ENCODE results near the gene METTL1.
"Not testable (repeated sequence)": the region's sequence is repeated elsewhere in the genome, so short reads cannot be mapped to it uniquely, and the experiment has no call there.

METTL1 gene

DNA sequence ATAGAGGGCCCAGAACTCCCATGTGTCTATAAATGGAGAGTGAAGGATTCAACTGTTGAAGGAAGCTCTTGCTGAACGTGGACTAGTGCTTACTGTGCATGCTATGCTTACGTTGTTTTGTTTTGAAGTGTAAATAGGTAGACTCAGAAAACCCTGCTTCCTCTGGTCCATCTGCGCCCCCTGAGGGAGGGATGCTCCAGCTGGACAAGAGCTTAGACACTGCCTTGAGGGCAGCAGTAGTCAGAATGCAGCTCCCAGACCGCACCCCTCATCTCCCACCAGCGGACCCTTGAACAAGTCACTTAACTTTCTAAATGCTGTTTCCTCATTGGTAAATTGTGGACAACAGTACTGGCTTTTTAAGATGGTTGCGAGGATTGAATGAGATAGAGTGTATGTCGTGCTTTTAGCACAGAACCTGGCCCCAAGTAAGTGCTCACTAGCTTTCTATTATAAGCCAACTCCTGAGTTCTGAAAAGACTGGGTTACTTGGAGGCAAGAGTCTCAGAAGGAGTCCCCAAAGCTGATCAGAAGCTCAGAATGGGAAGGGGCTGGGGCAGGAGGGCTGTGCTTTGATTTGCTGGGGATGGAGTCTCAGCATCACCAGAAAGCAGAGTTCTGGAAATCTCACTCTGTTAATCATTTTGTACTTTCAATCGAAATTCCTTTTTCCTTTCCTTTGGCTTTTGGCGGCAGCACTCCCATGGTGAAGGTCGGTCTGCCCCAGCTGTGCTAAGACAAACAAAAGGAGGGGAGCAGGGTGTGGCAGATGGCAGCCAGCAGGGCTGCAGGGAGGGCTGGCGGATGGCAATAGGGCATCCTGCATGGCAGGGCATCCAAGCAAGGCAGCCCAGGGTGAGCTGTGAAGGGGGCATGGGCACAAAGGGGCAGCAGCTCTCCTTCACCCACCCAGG, 48.9 kb downstream of the METTL1 start:
- DNase-seq (ENCODE audit: low read depth), result no peak

DNA sequence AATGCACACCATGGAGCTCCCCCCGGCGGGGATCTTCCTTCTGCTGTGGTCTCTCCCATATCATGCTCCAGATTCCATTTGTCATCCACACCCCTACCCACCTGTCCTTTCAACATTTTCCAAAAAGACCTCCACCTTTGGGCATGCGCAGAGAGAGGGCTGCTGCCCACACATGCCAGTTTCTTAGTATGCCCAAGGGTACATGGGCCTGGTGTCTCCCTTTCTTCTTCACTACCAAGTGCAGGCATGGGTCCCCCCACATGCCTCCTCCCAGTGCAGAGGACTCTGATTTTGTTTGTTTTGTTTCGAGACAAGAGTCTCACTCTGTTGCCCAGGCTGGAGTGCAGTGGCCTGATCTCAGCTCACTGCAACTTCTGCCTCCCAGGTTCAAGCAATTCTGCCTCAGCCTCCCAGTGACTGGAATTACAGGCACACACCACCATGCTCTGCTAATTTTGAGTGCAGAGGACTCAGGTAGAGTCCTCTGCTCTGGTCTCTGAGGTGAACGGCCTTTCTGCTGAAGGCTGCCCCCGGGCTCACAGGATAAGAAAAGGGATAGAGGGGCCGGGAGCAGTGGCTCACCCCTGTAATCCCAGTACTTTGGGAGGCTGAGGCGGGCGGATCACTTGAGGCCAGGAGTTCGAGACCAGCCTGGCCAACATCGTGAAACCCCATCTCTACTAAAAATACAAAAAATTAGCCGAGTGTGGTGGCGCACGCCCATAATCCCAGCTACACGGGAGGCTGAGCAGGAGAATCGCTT, 49.9 kb downstream of the METTL1 start:
- not testable (repeated sequence) for DNase-seq (ENCODE audit: low read depth)

DNA sequence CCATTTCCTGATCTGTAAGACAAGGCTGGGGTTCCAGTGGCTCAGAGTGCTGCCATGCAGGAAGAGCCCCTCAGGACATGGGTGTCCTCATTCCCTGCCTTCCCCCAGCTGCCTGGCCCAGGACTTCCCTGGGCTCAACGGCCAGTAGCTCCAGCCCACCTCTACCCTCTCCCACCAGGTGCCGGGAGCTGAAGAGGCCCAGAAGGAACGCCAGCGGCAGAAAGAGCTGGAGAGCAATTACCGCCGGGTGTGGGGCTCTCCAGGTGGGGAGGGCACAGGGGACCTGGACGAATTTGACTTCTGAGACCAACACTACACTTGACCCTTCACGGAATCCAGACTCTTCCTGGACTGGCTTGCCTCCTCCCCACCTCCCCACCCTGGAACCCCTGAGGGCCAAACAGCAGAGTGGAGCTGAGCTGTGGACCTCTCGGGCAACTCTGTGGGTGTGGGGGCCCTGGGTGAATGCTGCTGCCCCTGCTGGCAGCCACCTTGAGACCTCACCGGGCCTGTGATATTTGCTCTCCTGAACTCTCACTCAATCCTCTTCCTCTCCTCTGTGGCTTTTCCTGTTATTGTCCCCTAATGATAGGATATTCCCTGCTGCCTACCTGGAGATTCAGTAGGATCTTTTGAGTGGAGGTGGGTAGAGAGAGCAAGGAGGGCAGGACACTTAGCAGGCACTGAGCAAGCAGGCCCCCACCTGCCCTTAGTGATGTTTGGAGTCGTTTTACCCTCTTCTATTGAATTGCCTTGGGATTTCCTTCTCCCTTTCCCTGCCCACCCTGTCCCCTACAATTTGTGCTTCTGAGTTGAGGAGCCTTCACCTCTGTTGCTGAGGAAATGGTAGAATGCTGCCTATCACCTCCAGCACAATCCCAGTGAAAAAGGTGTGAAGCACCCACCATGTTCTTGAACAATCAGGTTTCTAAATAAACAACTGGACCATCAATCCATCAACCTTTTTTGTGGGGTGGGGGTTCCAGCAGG, 51.0 kb downstream of the METTL1 start:
- no peak for DNase-seq (ENCODE audit: low read depth)

DNA sequence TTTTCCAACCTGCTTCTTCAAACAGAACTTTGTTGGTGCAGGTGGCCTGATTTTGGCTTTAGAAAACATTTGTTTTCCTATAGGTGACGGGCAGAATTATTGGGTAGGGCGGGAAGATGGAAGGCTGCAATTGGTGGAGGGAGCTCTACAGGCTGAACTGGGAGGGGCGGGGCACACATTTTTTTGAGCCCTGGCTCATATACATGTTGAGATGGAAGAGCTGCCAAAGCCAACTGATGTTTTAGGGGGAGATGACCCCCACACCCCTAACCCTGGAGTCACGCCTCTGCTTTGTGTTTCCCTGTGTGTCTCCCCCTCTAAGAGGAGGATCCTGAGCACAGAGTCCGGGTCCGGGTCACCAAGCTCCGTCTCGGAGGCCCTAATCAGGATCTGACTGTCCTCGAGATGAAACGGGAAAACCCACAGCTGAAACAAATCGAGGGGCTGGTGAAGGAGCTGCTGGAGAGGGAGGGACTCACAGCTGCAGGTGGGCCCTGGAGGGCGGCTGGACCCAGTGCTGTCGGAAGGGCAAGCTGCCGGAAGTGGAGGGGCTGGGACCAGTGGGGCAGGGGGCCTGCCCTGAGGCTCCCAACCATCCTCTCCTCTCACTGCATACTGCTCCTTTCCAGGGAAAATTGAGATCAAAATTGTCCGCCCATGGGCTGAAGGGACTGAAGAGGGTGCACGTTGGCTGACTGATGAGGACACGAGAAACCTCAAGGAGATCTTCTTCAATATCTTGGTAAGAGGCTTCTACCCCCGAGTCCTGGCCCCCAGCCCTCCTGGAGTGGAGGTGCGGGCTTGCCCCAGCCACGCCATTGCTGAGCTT, 51.9 kb downstream of the METTL1 start:
- DNase-seq (ENCODE audit: low read depth), result no peak

DNA sequence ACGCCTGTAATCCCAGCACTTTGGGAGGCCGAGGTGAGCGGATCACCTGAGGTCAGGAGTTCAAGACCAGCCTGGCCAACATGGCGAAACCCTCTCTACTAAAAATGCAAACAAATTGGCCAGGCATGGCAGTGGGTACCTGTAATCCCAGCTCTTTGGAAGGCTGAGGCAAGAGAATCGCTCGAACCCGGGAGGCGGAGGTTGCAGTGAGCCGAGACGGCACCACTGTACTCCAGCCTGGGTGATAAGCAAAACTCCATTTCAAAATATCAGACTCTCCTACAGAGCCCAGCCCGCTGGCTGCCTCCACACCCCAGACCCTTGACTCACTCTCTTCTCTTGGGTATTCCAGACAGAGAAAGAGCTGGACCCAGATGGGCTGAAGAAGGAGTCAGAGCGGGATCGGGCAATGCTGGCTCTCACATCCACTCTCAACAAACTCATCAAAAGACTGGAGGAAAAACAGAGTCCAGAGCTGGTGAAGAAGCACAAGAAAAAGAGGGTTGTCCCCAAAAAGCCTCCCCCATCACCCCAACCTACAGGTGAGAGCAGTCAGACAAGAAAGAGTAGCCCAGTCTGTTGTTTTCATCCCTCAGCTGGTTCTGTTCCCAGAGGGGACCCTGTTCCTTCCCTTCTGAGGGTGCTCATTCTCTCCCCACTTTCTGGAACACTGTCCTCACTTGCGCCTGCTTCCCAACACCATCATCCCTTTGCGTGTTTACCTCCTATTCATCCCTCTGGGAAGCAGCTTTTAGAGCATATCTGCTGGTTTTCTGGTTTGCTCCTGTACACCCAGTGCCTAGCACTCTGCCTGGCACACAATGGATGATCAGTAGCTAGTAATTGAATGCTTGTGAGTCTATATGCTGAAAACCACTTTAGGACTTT, 53.0 kb downstream of the METTL1 start:
- DNase-seq (ENCODE audit: low read depth), result no peak
